GM19438 (cell line): ENCODE results near the gene FREM1.

Experiments used
- ATAC-seq: cut with Tn5 transposase; IDR thresholded peaks from one replicate; pipeline ENCODE4 v1.9.1; 2021; ENCODE audit warnings: low read depth; ENCODE audit not compliant: unreplicated experiment

Gene FREM1

GRCh38 chr9:14722391-14723035 lies 187.7 kb downstream of the FREM1 start, which contains the start of gene CER1:
CER1 (minus strand) TSS chr9:14722733; CDS start chr9:14722672, 61 bp downstream.
- ATAC-seq, result no peak

DNA sequence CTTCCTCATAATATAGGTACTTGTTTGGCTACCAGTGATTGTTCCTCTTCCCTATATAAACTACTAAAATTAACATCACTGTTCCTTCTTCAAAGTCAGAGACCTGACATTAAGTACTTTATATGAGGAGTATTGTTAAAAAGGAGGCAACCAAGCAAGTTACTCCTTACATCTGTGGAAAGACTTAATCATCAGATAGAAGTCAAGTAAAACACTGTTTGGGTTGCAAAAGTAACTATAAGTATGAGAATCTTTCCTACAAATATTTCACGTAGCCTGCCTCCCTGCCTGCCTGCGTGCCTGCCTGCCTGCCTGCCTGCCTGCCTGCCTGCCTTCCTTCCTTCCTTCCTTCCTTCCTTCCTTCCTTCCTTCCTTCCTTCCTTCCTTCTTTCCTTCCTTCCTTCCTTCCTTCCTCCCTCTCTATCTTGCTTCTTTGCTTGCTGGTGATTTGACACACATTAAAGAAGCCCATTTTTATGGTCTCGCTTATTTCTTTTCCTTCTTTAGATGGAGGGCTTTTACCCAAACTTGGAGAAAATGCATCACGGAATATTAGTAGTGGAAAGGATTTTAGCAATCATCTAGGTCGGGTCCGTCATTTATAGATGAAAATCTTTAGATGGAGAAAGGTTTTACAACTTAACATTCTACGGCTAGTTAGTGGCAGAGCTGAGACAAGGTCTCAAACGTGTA lies 190.9 kb downstream of the FREM1 start:
- no peak for ATAC-seq

- ATAC-seq, result no peak
Observed at GRCh38 chr9:14715102-14715501, 195.1 kb downstream of the FREM1 start.

DNA sequence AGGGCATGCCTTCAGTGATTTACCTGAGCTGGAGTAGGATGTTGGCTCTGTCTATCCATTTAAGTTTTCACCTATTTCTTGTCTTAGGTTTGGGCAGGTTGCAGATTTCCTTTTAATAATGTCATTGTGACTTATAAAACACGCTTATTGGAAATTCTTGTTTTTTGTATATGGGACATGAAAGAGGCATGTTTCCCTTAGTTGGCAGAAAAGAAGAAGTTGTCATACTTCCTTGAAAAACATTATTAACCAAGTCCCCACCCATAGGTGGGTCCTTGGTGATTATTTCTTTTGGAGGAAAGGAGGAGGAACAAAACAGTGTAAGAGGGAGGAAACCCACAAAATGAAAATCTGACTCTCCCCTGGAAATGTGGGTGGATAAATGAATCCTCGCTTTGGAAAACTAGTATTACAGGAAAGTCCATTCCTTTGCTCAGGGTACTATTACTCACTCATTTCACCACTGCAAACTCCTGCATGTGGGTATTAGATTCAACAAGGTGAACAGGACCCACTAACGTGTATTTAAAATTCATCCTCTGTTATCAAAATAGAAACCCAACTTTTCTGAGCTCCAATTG lies 197.0 kb downstream of the FREM1 start:
- no peak for ATAC-seq

- ATAC-seq, result no peak
Observed at GRCh38 chr9:14710804-14711203, 199.4 kb downstream of the FREM1 start.

GRCh38 chr9:14706530-14707140 lies 203.6 kb downstream of the FREM1 start:
- ATAC-seq, result no peak

- ATAC-seq, result no peak
Observed at GRCh38 chr9:14705079-14705478, 205.1 kb downstream of the FREM1 start.

GRCh38 chr9:14704281-14704680 lies 205.9 kb downstream of the FREM1 start:
- no peak for ATAC-seq

DNA sequence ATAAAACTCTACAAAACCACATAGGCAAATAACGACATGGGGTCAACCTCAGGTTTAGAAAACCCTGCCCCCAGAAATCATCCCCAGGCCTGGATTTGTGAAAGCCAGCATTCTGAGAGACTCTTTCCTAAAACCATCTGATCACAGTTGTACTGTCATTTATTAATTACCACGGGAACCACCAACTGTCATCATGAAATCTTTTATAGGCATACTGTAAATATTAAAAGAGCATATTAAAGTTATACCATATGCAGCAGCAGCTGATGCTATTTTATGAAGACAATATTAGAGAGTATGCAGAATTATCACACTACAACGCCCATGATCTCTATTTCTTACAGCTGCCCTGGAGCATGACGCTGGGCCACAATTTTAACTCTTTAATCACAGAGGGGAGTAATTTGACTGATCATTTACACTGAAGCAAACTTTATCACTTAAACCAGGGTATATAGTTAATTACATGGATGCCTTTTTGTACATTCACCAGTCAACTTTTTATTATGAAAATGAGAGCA lies 208.0 kb downstream of the FREM1 start:
- ATAC-seq, result no peak

DNA sequence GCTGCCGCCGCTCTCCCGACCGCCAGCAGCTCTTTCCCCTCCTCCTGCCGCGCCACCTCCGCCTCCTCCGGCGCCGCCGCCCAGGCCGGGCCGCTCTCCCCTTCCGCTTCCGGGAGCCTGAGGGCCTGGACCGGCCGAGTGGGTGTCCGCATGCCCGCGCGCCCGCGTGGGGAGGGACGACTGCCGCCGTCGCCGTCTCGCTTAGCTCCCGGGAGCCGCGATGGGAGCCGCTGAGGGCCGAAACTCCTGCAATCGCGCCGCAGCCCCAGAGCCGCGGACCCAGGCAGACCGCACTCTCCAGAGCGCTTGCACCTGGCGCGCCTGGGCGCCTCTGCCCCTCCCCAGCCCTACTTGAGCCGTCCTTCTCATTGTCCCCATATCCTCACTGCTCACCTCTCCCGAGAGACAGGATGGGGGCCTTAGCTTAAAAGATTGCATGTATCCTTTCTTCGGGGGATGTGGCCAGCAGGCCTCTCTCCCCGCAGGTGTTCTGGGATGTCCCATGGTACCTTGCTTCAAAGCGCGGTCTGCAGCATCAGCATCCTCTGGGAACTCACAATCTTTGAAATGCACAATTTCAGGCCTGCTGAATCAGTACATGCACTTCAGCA lies 216.9 kb downstream of the FREM1 start, which contains the start of gene ZDHHC21:
Gene ZDHHC21, minus strand, starts transcription at position 182 of the 611 bp plus-strand sequence. CDS start 19,092 bp downstream, outside the sequence.
- ATAC-seq, result peak; percentile 83

DNA sequence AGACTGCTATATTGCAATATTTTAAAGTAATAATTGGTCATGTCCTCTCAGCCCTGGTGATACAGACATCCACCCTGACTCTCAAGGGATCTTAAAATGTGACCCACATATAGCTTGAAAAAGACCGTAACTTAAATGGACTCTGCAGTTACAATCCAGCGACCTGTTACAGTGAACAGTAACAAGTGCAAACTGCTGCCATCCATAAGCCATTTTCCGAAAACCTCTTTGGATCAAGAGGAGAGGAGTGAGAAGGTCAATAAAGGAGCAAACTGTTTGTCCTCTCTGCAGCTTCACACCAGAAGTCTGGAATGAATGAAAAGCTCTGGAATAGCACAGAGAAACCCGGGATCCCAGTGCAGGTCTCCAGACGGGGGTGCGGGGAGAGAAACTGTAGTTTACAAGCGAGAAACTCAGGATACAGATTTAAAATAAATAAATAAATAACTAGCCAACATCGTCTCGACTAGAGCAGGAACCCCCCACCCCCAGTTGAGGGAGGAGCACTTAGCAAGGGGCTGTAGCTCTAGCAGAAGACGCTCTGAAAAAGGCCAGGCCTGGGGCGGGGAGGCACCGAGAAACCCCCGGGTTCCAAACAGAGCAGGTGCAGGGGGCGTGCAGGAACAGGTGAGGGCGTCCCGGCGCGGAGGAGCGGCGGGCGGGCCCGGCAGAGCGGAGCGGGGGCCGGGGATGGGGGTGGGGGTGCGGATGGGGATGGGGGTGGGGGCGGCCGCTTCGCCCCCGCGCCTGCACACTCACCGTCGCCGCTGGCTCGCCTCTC lies 217.6 kb downstream of the FREM1 start:
- peak; percentile 37 for ATAC-seq

DNA sequence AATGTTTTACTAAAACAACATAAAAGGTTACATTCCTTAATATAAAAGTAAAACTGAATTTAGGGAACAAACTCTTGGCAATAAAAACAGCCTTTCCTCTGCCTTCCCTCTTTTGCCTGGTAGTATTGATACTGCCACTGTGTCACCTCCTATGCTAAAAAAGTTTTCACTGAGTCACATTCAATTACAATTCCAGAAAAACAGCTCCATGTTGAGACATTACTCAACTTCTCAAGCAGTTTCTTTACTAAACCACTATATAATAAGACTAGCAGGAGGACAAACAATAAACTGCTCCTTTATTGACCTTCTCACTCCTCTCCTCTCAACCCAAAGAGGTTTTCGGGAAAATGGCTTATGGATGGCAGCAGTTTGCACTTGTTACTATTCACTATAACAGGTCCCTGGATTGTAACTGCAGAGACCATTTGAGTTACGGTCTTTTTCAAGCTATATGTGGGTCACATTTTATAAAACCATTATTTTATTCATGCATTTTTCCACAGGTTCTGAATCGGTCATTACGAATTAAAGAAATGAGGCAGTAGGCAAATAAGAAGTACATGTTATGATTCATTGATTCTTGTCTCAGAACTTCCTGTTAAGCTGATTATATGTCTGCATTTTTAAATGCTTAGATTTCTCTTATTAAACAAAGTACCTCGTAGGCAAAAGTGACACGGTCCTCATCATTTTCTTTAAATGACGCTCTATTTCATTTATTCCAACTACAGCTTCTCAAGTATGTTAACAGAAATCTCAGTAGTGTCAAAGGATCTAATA lies 219.1 kb downstream of the FREM1 start:
- ATAC-seq, result no peak

- ATAC-seq, result no peak
Observed at GRCh38 chr9:14687042-14687719, 223.0 kb downstream of the FREM1 start.

DNA sequence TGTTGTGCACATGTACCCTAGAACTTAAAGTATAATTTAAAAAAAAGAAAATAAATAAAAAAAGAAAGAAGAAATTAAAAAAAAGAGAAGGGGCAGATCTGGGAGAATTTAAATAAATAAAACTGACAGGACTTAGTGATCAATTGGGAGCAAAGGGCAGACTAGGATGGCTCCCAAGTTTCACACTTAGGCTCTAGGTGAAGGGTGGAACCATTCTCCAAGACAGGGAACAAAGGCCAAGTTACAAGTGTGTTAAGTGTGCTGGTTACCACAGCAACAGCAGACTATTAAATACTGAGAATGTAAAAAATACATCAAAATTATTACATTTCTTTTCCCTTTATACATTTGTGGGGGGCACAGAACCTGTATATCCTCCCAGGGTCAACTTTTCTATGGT lies 224.1 kb downstream of the FREM1 start:
- ATAC-seq, result no peak
